Stimulated activated CD8-positive, alpha-beta memory T cell treated with anti-CD3 and anti-CD28 coated beads, Interleukin-12 subunit alpha, Interleukin-12 subunit beta, amount 100 ng/mL, for 1 hour (primary cell): ENCODE data around the gene ABRACL.
"Not testable (repeated sequence)": the region's sequence is repeated elsewhere in the genome, so short reads cannot be mapped to it uniquely, and the experiment has no call there.

ENCODE experiments used
- DNase-seq: peaks from one replicate; pipeline ENCODE4 v3.0.0-alpha.2; 2020; ENCODE audit warnings: low read depth

The ABRACL gene

GRCh38 chr6:139028658-139029469 lies at the start of gene ABRACL:
ABRACL (plus strand) TSS chr6:139028745; CDS start chr6:139034161, 5,416 bp downstream.
- peak; percentile 48 for DNase-seq

DNA sequence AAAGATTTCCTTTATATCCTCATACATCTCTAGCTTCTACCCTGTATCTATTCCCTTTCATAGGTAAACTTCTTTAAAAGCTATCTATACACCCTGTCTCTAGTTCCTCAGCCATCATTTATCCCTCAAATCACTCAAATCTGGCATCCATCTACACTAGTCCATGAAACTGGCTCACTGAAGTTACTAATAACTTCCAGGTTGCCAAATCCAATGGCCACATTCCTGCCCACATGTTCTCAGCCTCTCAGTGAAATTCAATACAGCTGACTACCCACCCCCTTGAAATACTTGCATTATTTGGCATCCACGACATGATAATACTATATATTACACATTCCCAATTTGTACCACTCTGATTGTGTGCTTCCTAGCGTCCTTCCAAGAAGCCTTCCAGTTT lies 49.2 kb upstream of the ABRACL start:
- no peak for DNase-seq

- no peak for DNase-seq
These were observed 48.5 kb upstream of the ABRACL start for GRCh38 chr6:138979813-138980668.

DNA sequence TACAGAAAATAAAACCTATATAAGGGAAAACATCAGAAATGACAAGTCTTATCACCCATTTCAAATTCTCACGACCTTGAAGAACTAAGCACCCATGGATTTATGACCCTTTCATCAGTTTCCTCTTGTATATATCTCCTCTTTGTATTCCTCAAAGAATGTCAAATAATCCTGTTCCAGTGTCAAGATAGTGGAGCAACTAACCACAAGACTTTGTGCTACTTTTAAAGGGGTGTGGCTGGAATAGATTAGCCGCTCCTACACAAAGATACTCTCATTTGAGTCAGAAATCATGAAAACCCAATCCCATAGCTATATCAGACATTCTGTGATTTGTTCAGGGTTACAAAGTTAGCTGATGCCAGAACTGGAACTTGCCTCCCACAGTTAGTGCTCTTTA lies 47.1 kb upstream of the ABRACL start:
- no peak for DNase-seq

DNA sequence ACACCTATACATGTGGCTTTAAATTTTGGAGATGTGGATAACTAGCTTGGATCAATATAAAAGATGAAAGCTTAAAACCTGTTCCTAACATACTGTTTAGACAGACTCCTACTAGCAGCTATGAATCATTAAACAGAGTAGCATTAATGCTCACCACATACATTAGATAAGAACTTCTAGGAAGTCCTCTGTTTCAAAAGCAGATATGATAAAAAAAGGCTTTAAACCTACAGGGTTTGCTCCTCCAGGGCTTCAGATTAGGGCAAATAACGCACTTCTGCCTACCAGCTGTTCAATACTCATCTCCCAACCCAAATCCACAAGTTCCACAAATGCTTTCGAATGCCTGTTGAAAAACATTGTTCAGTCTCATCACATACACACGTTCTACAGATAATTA lies 42.0 kb upstream of the ABRACL start:
- no peak for DNase-seq

DNA sequence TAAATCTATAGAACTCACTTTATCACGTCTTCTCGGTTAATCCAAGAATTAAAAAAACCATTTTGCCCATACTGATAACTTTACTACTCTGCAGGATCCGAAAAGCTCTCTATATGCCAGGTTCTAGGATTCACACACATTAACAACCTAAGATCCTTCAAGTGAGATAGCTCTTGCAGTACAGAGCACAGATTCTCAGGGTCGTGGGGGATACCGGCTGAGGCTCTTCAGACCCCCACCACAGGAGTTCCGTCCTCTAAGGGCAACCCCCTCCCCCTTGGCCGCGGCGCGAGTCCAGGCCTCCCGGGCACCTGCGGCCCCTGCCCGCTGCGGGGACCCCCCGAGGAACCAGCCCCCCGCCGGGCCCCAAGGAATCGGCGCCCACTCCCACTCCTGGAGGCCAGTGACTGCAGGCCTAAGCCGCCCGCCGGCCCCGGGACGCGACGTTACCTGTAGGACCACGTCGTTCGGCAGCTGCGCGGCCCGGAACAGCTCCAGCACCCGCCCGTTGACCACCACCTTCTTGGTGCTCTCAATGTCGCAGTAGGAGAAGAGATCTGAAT lies 41.4 kb upstream of the ABRACL start:
- no peak for DNase-seq

DNA sequence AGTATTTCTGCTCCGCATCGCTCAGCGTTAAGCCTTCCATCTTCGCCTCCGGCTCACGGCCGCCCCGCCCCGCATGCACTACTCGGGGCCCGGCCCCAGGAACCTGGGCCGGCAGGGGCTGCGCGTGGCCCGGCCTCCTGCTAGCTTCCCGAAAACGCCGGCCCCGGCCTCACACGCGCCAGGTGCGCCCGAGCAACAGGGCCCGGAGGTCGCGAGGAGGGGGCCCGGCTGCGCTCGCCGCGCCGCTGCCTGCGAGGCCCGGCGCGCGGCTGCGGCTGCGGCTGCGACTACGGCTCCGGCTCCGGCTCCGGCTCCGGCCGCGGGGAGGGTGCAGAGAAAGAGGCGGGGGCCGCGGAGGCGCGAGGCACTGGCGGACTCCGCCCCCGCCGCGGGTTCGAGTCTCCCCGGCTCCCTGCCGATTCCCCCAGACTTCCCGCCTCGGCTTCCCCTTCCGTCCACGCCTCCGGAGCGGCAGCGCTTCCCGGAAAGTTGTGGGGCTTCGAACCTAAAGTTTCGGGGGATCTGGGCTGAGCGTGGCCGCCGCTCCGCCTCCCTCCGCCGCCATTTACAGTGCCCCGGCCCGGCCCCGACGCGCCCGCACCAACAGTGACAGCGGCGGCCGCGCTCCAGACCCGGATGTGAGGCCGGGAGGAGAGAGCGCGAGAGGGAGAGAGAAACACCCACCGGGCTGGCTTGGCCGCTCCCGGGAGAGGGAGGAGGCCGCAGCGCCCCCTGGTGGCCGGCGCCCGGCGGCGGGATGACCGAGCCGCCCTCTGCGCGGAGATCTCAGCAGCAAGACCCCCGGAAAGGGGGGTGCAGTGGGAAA lies 40.7 kb upstream of the ABRACL start, which contains the start of gene REPS1:
TSS of gene REPS1 (minus strand) at position 611 of the 826 bp plus-strand sequence. CDS start at position 40, 571 bp downstream.
- peak; percentile 85 for DNase-seq

GRCh38 chr6:138988469-138988834 lies 40.1 kb upstream of the ABRACL start:
- DNase-seq: no peak

- no peak for DNase-seq
These were observed 39.2 kb upstream of the ABRACL start for GRCh38 chr6:138989098-138989983.

DNA sequence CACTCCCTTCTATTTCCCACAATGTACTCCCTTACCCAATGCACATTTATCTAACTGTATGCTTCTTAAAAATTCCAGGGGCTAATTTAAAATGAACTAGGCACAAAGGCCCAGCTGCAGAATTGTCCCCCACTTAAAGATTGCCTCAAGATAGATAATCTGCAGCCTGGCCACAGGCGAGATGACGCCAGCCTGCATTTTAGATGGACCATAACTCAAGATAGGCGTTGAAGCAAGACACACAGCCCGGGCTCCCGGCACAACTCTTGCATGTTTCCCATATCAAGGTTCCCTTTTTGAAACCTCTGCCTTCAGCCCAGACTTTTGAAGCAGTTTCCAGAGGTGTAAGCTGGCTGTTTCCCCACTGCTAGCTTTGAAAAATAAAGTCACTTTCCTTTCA lies 37.3 kb upstream of the ABRACL start:
- DNase-seq: no peak

DNA sequence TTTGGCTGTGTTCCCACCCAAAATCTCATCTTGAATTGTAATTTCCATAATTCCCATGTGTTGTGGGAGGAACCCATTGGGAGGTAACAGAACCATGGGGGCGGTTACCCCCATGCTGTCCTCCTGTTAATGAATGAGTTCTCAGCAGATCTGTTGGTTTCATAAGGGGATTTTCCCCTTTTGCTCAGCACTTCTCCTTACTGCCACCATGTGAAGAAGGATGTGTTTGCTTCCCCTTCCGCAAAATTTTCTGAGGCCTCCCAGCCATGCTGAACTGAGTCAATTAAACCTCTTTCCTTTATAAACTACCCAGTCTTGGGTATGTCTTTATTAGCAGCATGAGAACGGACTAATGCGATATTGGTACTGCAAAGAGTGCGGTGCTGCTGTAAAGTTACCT lies 35.6 kb upstream of the ABRACL start:
- not testable (repeated sequence) for DNase-seq

- DNase-seq: not testable (repeated sequence)
These were observed 35.1 kb upstream of the ABRACL start for GRCh38 chr6:138993410-138993809.

DNA sequence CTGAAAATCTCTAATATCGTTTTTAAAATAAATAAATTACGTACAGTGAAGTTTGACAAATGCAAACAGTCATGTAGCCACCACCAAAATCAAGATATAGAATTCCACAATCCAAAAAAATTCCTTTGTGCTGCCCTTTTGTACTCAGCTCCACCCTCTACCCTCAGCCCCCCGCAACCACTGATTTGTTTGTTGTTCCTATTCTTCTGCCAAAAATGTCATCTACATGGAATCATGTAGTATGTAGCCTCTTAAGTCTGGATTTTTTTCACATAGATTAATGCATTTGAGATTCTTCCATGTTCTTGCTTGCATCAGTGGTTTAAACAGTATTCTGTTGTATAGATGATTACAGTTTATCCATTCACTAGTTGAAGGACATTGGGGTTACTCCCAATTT lies 32.0 kb upstream of the ABRACL start:
- DNase-seq: no peak

DNA sequence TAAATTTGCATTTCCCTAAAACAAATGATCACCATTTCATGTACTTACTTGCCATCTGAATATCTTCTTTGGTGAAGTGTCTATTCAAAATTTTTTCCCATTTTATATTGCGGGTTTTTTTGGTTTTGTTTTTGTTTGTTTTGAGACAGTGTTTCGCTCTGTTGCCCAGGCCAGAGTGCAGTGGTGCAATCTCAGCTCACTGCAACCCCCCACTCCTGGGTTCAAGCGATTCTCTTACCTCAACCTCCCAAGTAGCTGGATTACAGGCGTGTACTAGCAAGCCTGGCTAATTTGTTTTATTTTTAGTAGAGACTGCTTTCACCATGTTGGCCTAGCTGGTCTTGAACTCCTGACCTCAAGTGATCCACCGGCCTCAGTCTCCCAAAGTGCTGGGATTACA lies 31.4 kb upstream of the ABRACL start:
- DNase-seq: no peak

GRCh38 chr6:138999949-139000725 lies 28.4 kb upstream of the ABRACL start:
- no peak for DNase-seq

DNA sequence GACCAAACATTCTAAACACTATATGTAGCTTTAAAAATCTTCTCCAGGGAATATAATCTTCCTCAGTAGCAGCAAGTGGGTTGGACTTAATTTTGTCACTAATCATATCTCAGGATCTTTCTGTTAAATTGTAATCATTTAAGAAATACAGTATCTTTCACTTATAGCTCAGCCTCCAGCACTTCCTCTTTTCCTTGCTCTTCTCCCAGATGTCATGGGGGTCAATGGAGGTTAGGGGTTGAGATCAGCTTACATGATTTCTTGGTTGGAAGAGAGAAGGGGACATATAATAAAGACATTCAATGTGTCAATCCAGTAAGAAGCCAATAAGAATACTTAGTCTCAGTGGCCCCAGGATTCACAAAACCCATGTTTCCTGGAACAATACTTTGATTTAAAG lies 24.8 kb upstream of the ABRACL start:
- no peak for DNase-seq

DNA sequence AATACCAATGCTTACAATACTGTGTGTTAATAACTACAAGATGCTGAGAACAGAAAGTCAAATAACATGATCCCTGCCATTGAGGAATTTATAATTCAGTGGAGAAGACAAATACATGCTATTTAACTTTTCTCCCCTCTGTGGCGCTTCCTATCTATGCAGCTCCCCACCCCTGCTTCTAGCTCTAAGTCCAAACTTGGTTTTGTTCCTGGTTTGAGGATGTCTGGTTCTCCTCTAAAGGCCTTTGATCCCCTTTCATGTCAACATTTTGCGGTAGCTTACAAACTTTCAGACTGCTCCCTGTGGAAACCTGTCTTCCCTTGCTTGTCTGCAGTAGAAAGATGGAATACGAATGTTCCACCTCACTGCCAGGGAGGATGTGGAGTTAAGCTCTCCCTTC lies 22.1 kb upstream of the ABRACL start:
- no peak for DNase-seq

DNA sequence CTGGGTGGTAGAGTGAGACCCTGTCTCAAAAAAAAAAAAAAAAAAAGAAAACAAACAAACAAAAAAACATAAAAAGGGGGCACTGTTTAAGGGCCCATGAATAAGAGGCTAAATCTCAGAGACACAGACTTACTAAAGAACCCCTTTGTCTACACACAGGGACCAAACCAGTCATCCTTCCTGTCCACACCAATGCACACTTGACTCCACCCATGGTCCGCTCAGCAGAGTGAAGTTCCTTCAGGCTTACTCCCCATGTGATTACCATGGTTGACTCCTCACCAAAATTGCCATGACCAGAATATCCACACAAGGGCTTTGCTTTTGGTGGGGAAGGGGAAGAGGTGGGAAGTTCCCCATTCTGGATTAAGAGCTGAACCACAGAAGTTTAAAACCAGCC lies 21.1 kb upstream of the ABRACL start:
- DNase-seq: no peak

DNA sequence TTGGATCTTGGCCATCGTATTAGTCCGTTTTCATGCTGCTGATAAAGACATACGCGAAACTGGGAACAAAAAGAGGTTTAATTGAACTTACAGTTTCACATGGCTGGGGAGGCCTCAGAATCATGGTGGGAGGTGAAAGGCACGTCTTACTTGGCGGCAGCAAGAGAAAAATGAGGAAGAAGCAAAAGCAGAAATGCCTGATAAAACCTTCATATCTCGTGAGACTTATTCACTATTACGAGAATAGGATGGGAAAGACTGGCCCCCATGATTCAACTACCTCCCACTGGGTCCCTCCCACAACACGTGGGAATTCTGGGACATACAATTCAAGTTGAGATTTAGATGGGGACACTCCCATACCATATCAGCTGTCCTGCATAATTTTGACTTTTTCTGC lies 20.4 kb upstream of the ABRACL start:
- no peak for DNase-seq

DNA sequence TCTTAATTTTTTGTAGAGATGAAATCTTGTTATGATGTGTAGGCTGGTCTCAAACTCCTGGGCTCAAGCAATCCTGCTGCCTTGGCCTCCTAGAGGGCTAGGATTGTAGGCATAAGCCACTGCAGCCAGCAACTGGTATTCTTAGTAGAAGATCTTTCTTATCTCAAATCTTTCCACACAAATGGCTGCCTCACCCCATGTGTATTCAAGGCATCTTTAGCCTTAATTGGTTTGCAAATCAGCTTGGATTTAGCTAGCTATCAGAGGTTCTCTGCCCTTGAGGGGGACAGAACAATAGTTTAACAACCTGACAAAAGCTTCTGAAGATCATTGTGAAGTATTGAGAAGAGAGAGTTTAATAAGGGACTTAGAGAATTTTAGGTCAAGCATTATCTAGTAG lies 17.9 kb upstream of the ABRACL start:
- no peak for DNase-seq
